WERI-Rb-1 (cell line): ENCODE data around the gene CDH4.

Experiments
- DNase-seq: peaks from one replicate; pipeline ENCODE4 v3.0.0-alpha.2; 2020
- H3K27ac ChIP-seq: fragments of 250-450 bp; sonication (Bioruptor Pico); 2 replicates; pipeline ENCODE4 v1.5.1; 2020; ENCODE audit warnings: mild to moderate bottlenecking, moderate library complexity
- H3K27me3 ChIP-seq: fragments of 250-450 bp; sonication (Bioruptor Pico); 2 replicates; pipeline ENCODE4 v1.5.1; 2021; ENCODE audit warnings: mild to moderate bottlenecking, low read depth, moderate library complexity; ENCODE audit not compliant: insufficient read depth, severe bottlenecking
- H3K36me3 ChIP-seq: fragments of 250-450 bp; sonication (Bioruptor Pico); 2 replicates; pipeline ENCODE4 v1.5.1; 2020; ENCODE audit warnings: mild to moderate bottlenecking, moderate library complexity
- H3K4me3 ChIP-seq: 2 replicates; pipeline ENCODE4 v1.5.1; 2011; ENCODE audit warnings: low read depth, mild to moderate bottlenecking, control low read depth, low read length
- H3K9me3 ChIP-seq: fragments of 250-450 bp; sonication (Bioruptor Pico); 2 replicates; pipeline ENCODE4 v1.5.1; 2021; ENCODE audit warnings: mild to moderate bottlenecking, moderate library complexity; ENCODE audit not compliant: severe bottlenecking
- TF ChIP-seq, protein P1 (sequence below): IDR thresholded peaks from 2 replicates; pipeline ENCODE4 v1.5.1; 2011; ENCODE audit warnings: low read depth, mild to moderate bottlenecking, control low read depth, inconsistent platforms, low read length

Gene CDH4

DNA sequence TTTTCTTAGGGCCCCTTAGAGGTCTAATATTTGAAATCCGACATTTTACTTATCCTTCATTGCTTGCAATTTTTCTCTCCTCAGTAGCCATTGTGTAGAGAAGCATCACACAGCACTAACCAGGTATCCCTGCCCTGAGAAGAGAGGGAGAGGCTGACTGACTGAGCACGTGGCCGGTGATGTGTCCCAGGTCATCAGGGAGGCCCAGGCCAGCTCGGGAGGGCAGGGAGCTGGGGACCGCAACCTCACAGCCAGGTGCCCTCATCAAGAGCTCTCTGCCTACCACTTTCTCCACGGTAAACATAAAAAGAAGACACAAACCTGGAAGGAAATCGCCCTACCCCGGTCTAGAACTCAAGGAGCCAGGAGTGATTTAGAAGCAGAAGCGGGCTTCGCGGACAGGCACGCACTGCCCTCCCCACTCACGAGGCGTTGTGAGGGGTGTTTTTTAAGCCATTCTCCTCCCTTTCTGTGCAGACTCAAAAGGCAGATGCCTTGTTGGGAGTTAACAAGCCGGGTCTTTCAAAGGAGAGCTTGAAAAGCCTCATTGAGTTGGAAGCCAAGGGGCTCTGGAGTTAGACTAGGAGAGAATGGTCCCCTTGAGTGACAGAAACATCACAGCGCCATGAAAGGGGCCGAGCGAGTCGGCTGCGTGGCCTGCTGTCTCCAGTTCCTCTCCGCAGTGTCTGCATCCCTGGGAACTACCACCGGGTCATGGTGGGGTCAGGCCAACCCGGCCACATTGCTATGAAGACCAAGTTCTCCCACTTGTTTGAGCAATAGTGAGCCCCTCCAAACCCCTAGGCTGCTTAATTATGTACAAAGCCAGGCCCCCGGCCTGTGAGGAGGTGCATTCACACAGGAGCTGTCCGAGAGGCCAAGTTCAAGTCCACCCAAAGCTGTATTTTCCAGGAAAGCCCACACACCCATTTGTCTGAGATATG, 285.4 kb downstream of the CDH4 start:
- peaks cover 94% of the 10 kb centered on the region for H3K27me3 ChIP-seq
- no peaks in the 10 kb centered on the region for H3K9me3 ChIP-seq
- DNase-seq = no peak
- TF ChIP-seq, protein P1, sequence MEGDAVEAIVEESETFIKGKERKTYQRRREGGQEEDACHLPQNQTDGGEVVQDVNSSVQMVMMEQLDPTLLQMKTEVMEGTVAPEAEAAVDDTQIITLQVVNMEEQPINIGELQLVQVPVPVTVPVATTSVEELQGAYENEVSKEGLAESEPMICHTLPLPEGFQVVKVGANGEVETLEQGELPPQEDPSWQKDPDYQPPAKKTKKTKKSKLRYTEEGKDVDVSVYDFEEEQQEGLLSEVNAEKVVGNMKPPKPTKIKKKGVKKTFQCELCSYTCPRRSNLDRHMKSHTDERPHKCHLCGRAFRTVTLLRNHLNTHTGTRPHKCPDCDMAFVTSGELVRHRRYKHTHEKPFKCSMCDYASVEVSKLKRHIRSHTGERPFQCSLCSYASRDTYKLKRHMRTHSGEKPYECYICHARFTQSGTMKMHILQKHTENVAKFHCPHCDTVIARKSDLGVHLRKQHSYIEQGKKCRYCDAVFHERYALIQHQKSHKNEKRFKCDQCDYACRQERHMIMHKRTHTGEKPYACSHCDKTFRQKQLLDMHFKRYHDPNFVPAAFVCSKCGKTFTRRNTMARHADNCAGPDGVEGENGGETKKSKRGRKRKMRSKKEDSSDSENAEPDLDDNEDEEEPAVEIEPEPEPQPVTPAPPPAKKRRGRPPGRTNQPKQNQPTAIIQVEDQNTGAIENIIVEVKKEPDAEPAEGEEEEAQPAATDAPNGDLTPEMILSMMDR = no peak
- H3K36me3 ChIP-seq = no peaks in the 10 kb centered on the region
- no peak overlapping the region for H3K27ac ChIP-seq
- H3K4me3 ChIP-seq = no peak overlapping the region

DNA sequence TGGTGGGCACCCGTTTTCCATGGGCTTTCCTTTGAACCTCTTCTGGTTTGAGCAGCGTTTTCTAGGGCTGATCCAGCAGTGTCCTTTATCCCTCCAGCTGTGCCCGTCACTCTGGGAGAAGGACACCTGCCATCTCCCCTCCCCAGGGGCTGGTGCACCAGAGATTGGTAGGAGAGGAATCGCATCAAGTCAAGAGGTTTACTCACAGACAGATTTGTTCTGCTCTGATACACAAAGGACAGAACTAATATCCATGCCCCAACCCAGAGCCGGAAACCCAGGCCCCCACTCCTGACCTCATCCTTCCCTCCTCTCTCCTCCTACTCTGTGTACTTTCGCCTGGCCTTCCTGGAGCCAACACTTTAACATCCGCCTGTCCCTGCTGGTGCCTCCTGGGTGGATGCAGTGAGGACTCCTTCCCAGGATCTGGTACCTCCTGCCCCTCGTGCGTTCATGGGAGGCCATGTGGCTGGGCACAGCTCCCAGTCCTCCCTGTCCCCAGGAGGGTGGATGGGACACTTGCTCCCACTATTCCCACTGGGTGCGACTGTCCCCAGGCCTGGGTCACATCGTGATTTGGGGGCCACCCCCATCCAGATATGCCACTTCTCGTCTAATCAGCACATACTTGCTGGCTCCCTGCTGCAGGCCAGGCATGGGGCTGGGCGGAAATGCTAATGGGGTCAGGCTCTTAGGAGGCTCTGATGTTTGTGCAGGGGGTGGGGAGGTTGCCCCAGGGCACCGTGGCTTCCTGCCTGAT, 286.3 kb downstream of the CDH4 start:
- TF ChIP-seq, protein P1 = no peak
- H3K4me3 ChIP-seq = no peak overlapping the region
- no peak overlapping the region for H3K27ac ChIP-seq
- no peaks in the 10 kb centered on the region for H3K36me3 ChIP-seq
- H3K27me3 ChIP-seq = peaks cover 94% of the 10 kb centered on the region
- DNase-seq = no peak
- H3K9me3 ChIP-seq = no peaks in the 10 kb centered on the region

DNA sequence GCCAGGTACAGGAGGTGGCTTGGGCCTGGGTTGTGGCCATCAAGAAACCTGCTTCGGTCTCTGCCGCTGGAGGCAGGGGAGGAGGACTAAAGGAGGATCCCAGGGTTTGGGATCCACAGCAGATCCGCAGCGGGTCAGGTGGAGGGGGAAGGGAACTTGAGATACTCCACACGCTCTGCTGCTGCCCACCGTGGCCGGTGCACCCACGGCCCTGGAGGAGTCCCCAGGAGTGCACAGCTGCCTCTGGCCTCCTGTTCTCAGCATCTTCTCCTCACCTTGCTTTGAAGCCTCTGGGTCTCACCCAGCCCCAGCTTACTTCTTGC, 286.8 kb downstream of the CDH4 start:
- Histone ChIP-seq H3K9me3 (no peaks in the 10 kb centered on the region), H3K36me3 (no peaks in the 10 kb centered on the region), H3K4me3 (no peak overlapping the region), H3K27ac (no peak overlapping the region), H3K27me3 (peaks cover 94% of the 10 kb centered on the region)
- TF ChIP-seq, protein P1 = no peak
- DNase-seq = no peak

DNA sequence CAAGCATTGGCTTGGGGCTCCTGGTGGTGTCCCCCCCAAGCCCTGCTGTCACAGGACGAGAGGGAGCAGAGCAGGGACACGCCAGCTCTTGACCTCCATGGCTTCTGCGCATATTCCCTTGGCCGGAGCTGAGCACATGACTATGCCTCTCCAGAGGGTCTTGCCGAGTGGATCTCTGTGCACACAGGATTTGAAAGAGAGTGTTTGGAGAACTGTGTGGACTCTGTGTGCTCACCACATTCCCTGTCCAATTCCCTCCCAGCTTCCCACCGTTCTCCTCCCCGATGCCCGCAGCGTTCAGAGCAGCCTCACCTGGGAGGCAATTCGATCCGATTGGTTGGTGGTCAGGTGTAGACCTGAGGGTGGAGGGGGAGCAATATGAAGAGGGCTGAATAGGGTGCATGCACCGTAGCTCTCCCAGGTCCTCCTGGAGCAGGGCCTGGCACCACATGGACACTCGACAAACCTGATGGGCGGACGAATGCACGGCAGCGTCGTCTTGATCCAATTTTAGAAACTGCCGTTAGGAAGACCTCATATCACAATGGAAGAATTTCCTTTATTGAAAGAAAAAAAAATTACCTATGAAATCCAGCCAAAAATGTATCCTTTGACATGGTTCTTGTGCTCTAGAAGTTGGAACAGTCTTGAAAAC, 287.8 kb downstream of the CDH4 start:
- H3K4me3 ChIP-seq = no peak overlapping the region
- no peaks in the 10 kb centered on the region for H3K36me3 ChIP-seq
- DNase-seq = no peak
- H3K9me3 ChIP-seq = no peaks in the 10 kb centered on the region
- no peak overlapping the region for H3K27ac ChIP-seq
- TF ChIP-seq, protein P1 = no peak
- peaks cover 98% of the 10 kb centered on the region for H3K27me3 ChIP-seq

DNA sequence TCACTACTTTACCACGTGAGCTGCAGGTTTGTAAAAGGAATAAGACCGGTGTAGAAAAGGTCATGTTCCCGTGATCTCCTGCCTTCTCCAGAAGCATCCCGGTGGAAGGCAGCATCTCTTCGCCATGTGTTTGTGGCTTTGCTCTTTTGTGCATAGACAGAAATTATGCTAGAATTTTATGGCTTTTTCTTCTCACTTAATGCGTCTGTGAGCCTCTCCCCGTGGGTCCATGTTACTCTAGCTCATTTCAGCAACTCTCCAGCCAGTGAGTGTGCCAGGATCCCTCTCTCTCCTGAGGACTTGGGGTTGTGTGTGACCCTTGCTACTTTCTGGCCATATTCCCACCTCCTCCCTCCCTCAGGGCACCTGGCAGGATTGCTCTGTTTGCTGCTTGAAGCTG, 289.5 kb downstream of the CDH4 start:
- H3K36me3 ChIP-seq = no peaks in the 10 kb centered on the region
- TF ChIP-seq, protein P1 = no peak
- H3K9me3 ChIP-seq = no peaks in the 10 kb centered on the region
- DNase-seq = no peak
- peaks cover 94% of the 10 kb centered on the region for H3K27me3 ChIP-seq
- H3K27ac ChIP-seq = no peak overlapping the region
- no peak overlapping the region for H3K4me3 ChIP-seq
